Activated CD8-positive, alpha-beta memory T cell treated with anti-CD3 and anti-CD28 coated beads, Interleukin-2, amount 50 U/mL, for 1 hour (primary cell): ENCODE results near the gene PRDM11.
"Not testable (repeated sequence)": the region's sequence is repeated elsewhere in the genome, so short reads cannot be mapped to it uniquely, and the experiment has no call there.

Experiments
- DNase-seq: peaks from one replicate; pipeline ENCODE4 v3.0.0-alpha.2; 2020; ENCODE audit errors: extremely low read depth

The PRDM11 gene

GRCh38 chr11:45233121-45233803, 86.8 kb downstream of the PRDM11 start:
- no peak for DNase-seq

- no peak for DNase-seq
Observed at GRCh38 chr11:45233804-45234170, 87.3 kb downstream of the PRDM11 start.

- DNase-seq = no peak
Observed at GRCh38 chr11:45234306-45235006, 88.0 kb downstream of the PRDM11 start.

- DNase-seq = no peak
Observed at GRCh38 chr11:45237711-45238315, 91.4 kb downstream of the PRDM11 start.

GRCh38 chr11:45238724-45239123, 92.3 kb downstream of the PRDM11 start:
- DNase-seq = no peak

- DNase-seq = no peak
Observed at GRCh38 chr11:45239733-45240132, 93.3 kb downstream of the PRDM11 start.

GRCh38 chr11:45243967-45244366, 97.5 kb downstream of the PRDM11 start:
- no peak for DNase-seq

GRCh38 chr11:45245218-45246045, 99.0 kb downstream of the PRDM11 start:
- no peak for DNase-seq

- DNase-seq = no peak
Observed at GRCh38 chr11:45246241-45246640, 99.8 kb downstream of the PRDM11 start.

GRCh38 chr11:45247433-45247832, 101.0 kb downstream of the PRDM11 start:
- DNase-seq = no peak

- no peak for DNase-seq
Observed at GRCh38 chr11:45248501-45249011, 102.1 kb downstream of the PRDM11 start.

GRCh38 chr11:45249372-45249771, 102.9 kb downstream of the PRDM11 start:
- DNase-seq = not testable (repeated sequence)

GRCh38 chr11:45250035-45250718, 103.7 kb downstream of the PRDM11 start:
- no peak for DNase-seq

GRCh38 chr11:45252134-45252856, 105.9 kb downstream of the PRDM11 start:
- DNase-seq = no peak

- DNase-seq = no peak
Observed at GRCh38 chr11:45252877-45253276, 106.4 kb downstream of the PRDM11 start.

- DNase-seq = no peak
Observed at GRCh38 chr11:45253640-45254039, 107.2 kb downstream of the PRDM11 start.

- DNase-seq = no peak
Observed at GRCh38 chr11:45254070-45254469, 107.6 kb downstream of the PRDM11 start.

- no peak for DNase-seq
Observed at GRCh38 chr11:45258982-45259530, 112.6 kb downstream of the PRDM11 start.

- DNase-seq = no peak
Observed at GRCh38 chr11:45259592-45259991, 113.2 kb downstream of the PRDM11 start.

- no peak for DNase-seq
Observed at GRCh38 chr11:45260071-45260470, 113.6 kb downstream of the PRDM11 start.
